ENCODE results near the gene ZCCHC24.

The ZCCHC24 gene

DNA sequence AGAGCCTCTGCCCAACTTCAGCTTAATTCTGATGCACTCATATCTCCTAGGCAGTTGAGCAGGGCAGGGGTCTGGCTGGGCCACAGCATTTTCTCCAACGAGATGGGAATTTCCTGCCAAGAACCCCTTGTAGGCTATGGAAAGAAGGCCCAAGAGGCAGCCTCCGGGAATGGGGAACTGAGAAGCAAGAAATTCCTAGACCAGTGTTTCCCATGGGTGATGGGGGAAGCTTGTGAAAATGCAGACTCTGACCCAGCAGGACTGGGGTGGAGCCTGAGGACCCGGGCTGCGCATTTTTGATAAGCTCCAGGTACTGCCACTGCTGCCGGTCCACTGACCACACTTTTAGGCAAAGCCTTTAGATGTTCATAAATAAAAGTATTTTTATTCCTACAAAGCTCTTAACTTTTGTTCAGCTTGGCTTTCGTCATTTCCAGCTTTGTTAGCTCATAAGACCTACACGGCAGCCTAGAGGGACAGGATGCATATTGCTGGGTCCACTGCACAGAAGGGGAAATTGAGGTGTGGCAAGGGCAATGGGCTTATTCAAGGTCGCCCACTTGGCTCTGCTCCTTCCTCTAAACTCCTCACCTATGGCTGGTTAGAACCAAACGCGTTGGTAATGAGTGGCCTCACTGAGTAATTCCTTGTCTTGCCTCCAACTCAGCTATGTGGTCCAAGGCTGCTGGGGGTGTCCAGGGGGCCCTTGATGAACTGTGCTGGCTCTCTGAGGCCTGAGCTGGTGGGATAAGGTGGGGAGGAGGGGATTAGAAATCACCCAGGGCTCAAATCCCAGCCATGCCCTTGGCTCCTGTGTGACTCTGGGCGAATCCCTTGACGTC, 29.5 kb downstream of the ZCCHC24 start:
- Histone ChIP-seq H3K79me2 (ENCODE audit: control insufficient read depth, low read length) (no peaks in the 10 kb centered on the region), H3K27me3 (ENCODE audit: control insufficient read depth, low read length) (no peaks in the 10 kb centered on the region), H3K4me1 (ENCODE audit: control insufficient read depth, low read length) (no peaks in the 10 kb centered on the region), H3K36me3 (ENCODE audit: control insufficient read depth, low read length) (no peaks in the 10 kb centered on the region), H3K9me2 (replicated peaks; ENCODE audit: control insufficient read depth, low read length) (no peaks in the 10 kb centered on the region), H3K4me2 (ENCODE audit: low read length) (no peak overlapping the region), H3K4me3 (ENCODE audit: low read length) (no peak overlapping the region), H3K27ac (ENCODE audit: low read depth, low read length) (no peak overlapping the region), H3K9me3 (ENCODE audit: control insufficient read depth, insufficient read depth, low read length) (no peaks in the 10 kb centered on the region), H4K20me1 (ENCODE audit: control insufficient read depth, insufficient read depth, low read depth, low read length) (no peaks in the 10 kb centered on the region), H3F3A (ENCODE audit: control insufficient read depth, insufficient read depth) (no peaks in the 10 kb centered on the region)
- no peak for TF ChIP-seq EZH2phosphoT487 (IDR thresholded peaks at IDR 0.05; ENCODE audit: borderline replicate concordance, low read length)
- TF ChIP-seq, protein P1, sequence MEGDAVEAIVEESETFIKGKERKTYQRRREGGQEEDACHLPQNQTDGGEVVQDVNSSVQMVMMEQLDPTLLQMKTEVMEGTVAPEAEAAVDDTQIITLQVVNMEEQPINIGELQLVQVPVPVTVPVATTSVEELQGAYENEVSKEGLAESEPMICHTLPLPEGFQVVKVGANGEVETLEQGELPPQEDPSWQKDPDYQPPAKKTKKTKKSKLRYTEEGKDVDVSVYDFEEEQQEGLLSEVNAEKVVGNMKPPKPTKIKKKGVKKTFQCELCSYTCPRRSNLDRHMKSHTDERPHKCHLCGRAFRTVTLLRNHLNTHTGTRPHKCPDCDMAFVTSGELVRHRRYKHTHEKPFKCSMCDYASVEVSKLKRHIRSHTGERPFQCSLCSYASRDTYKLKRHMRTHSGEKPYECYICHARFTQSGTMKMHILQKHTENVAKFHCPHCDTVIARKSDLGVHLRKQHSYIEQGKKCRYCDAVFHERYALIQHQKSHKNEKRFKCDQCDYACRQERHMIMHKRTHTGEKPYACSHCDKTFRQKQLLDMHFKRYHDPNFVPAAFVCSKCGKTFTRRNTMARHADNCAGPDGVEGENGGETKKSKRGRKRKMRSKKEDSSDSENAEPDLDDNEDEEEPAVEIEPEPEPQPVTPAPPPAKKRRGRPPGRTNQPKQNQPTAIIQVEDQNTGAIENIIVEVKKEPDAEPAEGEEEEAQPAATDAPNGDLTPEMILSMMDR (IDR thresholded peaks at IDR 0.05; ENCODE audit: low read depth, low read length, poor library complexity, severe bottlenecking), result no peak

DNA sequence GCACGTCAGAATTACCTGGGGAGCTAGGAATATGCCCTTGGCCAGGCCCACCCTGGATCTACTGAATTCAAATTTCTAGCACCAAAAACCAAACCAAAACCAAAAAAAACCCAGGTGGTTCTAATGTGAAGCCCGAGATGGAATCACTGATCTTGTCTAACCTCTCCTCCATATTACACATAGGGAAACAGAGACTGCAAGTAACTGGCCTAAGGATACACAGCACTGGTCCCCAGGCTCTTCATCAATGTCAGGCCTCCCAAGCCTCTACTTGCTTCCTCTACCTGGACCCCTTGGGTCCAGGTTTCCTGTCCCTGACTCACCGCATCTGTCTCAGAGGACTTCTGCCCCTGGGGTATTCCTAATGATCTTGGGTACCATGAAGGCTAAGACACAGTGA, 30.7 kb downstream of the ZCCHC24 start:
- H4K20me1 ChIP-seq (ENCODE audit: control insufficient read depth, insufficient read depth, low read depth, low read length), result no peaks in the 10 kb centered on the region
- H3K4me1 ChIP-seq (ENCODE audit: control insufficient read depth, low read length), result no peaks in the 10 kb centered on the region
- H3K36me3 ChIP-seq (ENCODE audit: control insufficient read depth, low read length), result no peaks in the 10 kb centered on the region
- H3K9me3 ChIP-seq (ENCODE audit: control insufficient read depth, insufficient read depth, low read length), result no peaks in the 10 kb centered on the region
- TF ChIP-seq, protein P1 (IDR thresholded peaks at IDR 0.05; ENCODE audit: low read depth, low read length, poor library complexity, severe bottlenecking), result no peak
- TF ChIP-seq EZH2phosphoT487 (IDR thresholded peaks at IDR 0.05; ENCODE audit: borderline replicate concordance, low read length), result no peak
- no peaks in the 10 kb centered on the region for H3K27me3 ChIP-seq (ENCODE audit: control insufficient read depth, low read length)
- no peak overlapping the region for H3K4me3 ChIP-seq (ENCODE audit: low read length)
- H3K27ac ChIP-seq (ENCODE audit: low read depth, low read length), result no peak overlapping the region
- H3K4me2 ChIP-seq (ENCODE audit: low read length), result no peak overlapping the region
- no peaks in the 10 kb centered on the region for H3K9me2 ChIP-seq (replicated peaks; ENCODE audit: control insufficient read depth, low read length)
- H3F3A ChIP-seq (ENCODE audit: control insufficient read depth, insufficient read depth), result no peaks in the 10 kb centered on the region
- H3K79me2 ChIP-seq (ENCODE audit: control insufficient read depth, low read length), result no peaks in the 10 kb centered on the region

DNA sequence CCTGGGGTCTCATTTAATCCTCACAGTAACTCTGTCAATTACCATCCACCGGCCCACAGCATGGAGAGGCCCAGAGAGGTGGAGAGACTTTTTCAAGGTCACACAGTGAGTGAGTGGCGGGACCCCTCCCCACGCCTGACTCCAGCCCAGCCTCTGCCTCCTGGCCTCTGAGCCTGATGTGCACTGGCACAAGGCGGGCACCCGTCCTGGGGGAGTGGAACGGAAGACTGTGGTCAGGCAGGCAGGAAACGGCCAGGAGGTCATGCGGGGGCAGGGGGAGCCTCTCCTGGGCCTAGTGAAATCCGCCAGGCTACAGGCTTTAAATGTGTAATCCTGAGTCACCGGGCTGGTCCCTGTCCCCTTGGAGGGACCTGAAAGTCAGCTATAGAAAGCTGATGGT, 32.2 kb downstream of the ZCCHC24 start:
- Histone ChIP-seq H3K9me2 (replicated peaks; ENCODE audit: control insufficient read depth, low read length) (no peaks in the 10 kb centered on the region), H3F3A (ENCODE audit: control insufficient read depth, insufficient read depth) (no peaks in the 10 kb centered on the region), H3K36me3 (ENCODE audit: control insufficient read depth, low read length) (no peaks in the 10 kb centered on the region), H3K4me2 (ENCODE audit: low read length) (no peak overlapping the region), H3K27ac (ENCODE audit: low read depth, low read length) (no peak overlapping the region), H3K27me3 (ENCODE audit: control insufficient read depth, low read length) (no peaks in the 10 kb centered on the region), H3K4me1 (ENCODE audit: control insufficient read depth, low read length) (no peaks in the 10 kb centered on the region), H4K20me1 (ENCODE audit: control insufficient read depth, insufficient read depth, low read depth, low read length) (no peaks in the 10 kb centered on the region), H3K4me3 (ENCODE audit: low read length) (no peak overlapping the region), H3K9me3 (ENCODE audit: control insufficient read depth, insufficient read depth, low read length) (no peaks in the 10 kb centered on the region), H3K79me2 (ENCODE audit: control insufficient read depth, low read length) (no peaks in the 10 kb centered on the region)
- TF ChIP-seq EZH2phosphoT487 (IDR thresholded peaks at IDR 0.05; ENCODE audit: borderline replicate concordance, low read length), result no peak
- TF ChIP-seq, protein P1 (IDR thresholded peaks at IDR 0.05; ENCODE audit: low read depth, low read length, poor library complexity, severe bottlenecking), result no peak

All from DOHH2 (cell line).